Endometrial microvascular endothelial cells (primary cell): ENCODE data around the gene ASCC1. TPM values are rescaled to one million over a fixed set of nuclear protein-coding genes. Genes with fewer than 3 reads are reported as not detected.
"Not testable (repeated sequence)": the region's sequence is repeated elsewhere in the genome, so short reads cannot be mapped to it uniquely, and the experiment has no call there.

Experiments used
- in situ Hi-C: cut with HindIII; loops from 2 replicates; pipeline ENCODE4 v1.10.0; 2017; ENCODE audit warnings: low sequenced_read_pairs, low pct_unique_long_range_greater_than_20kb; ENCODE audit errors: inconsistent ontology term
- total RNA-seq: library from RNA; depleted of rRNA; stranded (reverse); fragments of >200 nt; gene quantifications from one replicate; pipeline ENCODE4 v1.2.3, GENCODE V29; 2015; ENCODE audit errors: inconsistent ontology term

ASCC1 gene
- total RNA-seq, 1 donor from 2014 or later, result 61.0 TPM

GRCh38 chr10:72177454-72177853, 38.6 kb downstream of the ASCC1 start:
- in situ Hi-C loops, result no loop called here

DNA sequence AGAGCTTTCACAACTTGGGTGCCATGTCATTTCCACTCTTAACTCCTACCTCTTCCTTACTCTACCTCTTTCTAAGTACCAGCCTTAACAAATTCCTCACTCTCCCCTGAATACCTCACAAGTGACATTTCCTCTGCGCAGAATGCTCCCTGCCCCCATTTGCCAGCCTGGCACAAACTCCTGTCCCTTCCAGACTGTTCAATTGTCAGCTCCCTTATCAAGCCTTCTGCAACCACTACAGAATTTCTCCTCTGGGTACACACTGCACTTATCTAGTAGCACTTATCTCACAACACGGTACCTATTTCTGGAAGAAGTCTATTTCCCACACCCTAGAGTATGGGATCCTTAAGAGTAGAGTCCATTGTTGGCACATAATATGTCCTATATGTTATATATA, 39.4 kb downstream of the ASCC1 start:
- in situ Hi-C loops, result no loop called here

DNA sequence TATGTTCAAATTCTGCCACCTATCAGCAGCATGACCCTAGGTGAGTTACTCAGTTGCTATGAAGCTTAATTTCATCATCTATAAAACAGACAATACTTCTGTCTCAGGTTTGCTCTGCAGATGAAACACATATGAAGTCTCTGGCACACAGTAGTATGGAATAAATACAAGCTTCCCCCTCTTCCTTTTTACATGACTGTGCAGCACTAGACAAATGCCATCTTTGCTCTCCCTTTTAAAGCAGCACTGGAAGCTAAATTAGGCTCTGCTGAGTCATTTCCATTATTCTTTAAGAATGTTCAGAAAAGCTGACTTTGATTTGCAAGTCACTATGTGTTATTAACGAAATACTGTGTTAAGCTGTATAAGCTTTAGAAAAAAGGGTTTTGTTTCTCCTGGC, 40.9 kb downstream of the ASCC1 start:
- in situ Hi-C loops, result no loop called here

GRCh38 chr10:72174297-72174662, 41.8 kb downstream of the ASCC1 start:
- in situ Hi-C loops, result no loop called here

DNA sequence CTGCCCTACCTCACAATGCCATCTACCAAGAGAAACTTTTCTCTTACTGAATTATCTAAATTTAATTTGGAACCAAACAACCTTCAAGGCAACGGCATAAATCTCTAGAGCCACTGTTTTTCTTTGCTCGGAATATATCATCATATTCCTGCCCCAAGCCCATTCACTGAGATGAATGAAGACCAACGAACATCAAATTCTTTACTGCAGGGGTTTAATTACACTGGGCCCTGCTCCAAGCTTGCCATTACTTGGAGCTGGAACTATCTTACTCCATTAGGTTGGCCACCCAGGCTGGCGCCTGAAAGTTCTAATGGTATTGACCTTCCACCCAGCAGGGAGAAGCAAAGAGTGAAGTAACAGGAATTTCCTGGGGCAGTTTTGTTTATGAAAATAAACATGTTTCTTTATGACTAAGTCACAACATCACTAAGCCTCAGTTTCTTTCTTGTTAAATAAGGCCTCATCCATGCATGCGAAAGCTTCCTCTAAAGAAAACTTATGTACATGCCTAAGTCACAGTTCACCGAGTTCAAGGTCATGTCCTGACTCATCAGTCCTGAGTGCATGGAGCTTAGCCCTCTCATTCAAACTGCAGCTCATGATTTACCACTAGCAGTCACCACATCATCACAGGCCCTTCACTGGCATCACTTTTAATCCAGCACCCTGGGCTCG, 42.3 kb downstream of the ASCC1 start:
- in situ Hi-C loops, result no loop called here

GRCh38 chr10:72173262-72173618, 42.8 kb downstream of the ASCC1 start:
- in situ Hi-C loops, result no loop called here

GRCh38 chr10:72171175-72171630, 44.9 kb downstream of the ASCC1 start:
- in situ Hi-C loops, result no loop called here

DNA sequence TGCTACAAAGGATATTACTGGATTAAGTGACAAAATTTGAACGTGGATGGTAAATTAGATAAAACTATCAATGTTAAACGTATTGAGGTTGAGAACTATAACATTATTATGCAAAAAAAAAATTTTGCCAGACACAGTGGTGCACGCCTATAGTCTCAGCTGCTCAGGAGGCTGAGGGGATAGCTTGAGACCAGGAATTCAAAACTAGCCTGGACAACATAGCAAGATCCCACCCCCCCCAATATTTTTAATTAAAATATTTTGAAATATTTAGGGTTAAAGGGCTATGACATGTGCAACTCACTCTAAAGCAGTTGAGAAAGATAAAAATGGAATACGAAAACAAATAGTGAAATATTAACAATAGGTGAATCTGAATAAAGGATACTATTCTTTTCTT, 45.3 kb downstream of the ASCC1 start:
- in situ Hi-C loops, result no loop called here

DNA sequence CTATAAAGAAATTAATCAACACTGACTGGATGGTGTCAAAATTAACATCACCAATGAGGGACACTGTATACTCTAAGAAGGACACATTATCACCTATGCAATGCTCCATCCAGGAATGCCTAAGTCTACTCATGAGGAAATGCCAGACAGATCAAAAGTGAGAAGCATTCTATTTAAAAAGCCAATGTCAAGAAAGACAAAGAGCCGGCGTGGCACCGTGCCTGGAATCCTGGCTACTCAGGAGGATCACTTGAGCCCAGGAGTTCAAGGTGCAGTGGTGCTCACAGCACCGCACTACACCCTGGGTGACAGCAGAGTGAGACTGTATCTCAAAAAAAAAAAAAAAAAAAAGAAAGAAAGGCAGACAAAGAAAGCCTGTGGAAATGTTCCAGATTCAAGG, 45.8 kb downstream of the ASCC1 start:
- in situ Hi-C loops, result no loop called here

GRCh38 chr10:72167118-72167517, 49.0 kb downstream of the ASCC1 start:
- in situ Hi-C loops, result no loop called here

- in situ Hi-C loops, result no loop called here
Observed at GRCh38 chr10:72164617-72165016, 51.5 kb downstream of the ASCC1 start.

- in situ Hi-C loops, result no loop called here
Observed at GRCh38 chr10:72162978-72163377, 53.1 kb downstream of the ASCC1 start.

DNA sequence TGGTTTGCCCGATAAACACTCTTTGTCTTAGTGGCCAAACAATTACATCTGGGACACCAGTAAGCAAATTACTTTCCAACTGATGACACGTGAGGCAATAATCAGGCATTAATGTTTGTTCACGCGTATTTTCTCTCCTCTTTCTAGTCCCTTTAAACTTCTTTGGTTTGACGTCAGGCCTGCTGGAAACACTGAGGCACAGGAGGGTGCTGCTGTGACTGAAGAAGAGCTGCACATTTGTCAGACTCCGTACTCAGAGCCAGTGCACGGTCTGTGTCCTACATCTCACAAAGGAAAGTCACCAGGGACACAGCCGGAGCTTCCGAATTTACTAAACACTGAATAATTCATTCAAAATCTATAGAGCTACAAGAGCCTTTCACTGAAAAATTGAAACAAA, 57.9 kb downstream of the ASCC1 start:
- in situ Hi-C loops, result no loop called here

DNA sequence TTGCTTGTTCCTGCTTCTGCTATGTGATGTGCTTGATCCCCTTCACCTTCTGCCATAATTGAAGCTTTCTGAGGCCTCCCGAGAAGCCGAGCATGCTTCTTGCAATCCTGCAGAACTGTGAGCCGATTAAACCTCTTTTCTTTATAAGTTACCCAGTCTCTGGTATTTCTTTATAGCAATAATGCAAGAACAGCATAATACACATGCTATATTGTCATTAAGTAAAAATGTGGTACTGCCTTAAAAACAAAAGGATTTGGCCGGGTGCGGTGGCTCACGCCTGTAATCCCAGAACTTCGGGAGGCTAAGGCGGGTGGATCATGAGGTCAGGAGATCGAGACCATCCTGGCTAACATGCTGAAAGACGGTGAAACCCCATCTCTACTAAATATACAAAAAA, 59.9 kb downstream of the ASCC1 start:
- in situ Hi-C loops, result no loop called here

DNA sequence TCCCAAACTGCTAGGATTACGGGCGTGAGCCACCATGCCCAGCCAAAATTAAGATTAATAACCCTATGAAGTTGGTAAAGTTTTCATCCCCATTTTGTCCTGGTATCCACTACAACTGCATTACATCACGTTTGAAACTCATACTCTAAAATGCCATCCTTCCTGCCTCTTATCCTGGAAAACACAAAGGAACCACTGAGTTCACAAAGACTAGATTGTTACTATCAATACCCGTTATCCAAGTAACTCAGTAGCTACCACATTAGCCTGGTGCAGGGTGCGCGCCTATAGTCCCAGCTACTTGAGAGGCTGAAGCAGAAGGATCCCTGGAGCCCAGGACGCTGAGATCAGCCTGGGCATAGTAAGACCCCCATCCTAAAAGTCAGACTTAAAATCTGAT, 63.8 kb downstream of the ASCC1 start:
- in situ Hi-C loops, result no loop called here

DNA sequence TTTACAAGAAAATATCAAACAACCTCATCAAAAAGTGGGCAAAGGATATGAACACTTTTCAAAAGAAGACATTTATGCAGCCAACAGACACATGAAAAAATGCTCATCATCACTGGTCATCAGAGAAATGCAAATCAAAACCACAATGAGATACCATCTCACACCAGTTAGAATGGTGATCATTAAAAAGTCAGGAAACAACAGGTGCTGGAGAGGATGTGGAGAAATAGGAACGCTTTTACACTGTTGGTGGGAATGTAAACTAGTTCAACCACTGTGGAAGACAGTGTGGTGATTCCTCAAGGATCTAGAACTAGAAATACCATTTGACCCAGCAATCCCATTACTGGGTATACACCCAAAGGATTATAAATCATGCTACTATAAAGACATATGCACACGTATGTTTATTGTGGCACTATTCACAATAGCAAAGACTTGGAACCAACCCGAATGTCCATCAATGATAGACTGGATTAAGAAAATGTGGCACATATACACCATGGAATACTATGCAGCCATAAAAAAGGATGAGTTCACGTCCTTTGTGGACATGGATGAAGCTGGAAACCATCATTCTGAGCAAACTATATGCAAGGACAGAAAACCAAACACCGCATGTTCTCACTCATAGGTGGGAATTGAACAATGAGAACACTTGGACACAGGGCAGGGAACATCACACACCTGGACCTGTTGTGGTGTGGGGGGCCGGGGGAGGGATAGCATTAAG, 65.2 kb downstream of the ASCC1 start:
- in situ Hi-C loops, result not testable (repeated sequence)

DNA sequence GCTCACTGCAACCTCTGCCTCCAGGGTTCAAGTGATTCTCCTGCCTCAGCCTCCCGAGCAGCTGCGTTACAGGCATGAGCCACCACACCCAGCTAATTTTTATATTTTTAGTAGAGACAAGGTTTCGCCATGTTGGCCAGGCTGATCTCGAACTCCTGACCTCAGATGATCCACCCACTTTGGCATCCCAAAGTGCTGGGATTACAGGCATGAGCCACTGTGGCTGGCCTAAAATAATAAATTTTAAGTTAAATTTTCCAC, 68.8 kb downstream of the ASCC1 start:
- in situ Hi-C loops, result not testable (repeated sequence)

DNA sequence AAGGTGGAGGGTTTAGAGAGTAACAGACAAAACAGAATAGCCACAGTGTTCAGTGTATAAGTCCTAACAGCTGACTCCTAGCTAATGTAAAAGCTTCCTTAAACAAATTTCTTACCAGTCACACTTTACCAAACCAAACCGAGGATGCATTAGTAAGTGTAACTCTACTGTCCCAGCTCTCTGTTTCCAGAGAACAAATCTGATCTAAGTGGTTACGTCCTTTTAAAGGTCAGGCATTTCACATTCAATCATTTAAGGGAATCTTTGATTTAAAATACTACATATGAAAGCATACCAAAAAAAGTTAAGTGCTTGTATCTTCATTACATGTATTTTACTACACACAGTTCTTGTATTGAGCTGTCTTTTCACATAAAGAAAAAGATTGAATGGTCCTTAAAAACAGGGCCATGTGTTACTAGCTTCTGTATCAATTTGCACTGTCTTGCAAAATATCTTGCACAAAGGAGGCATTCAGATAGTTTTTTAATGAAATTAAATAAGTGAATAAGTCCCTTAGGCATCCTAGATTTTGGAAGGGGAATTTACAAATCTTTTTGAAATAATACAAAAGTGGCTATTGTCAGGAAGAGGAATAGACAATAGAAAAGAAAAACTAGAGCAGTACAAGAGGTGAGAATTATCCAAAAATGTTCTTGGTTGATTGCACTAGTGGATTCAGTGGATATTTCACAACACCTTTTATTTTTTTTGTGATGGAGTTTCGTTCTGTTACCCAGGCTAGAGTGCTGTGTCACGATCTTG, 69.3 kb downstream of the ASCC1 start:
- in situ Hi-C loops, result no loop called here

DNA sequence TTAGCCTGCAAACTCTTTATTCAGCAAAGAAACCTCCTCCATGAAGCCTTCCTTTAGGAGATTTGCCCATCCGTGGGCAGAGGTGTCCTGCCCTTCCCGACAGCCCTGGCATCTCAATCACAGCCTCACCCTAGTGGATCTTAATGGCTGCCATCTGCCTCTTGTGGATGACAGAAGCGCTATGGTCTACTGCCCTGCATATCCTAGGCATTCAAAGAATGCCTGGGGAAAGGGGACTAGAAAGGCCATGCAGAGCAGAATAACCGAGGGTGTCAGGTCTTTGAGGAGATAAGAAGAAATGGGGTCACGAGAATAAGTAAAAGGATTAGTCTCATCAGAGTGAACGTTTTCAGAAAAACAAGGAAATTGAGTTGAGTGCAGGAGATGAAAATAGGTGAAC, 70.0 kb downstream of the ASCC1 start:
- in situ Hi-C loops, result no loop called here

DNA sequence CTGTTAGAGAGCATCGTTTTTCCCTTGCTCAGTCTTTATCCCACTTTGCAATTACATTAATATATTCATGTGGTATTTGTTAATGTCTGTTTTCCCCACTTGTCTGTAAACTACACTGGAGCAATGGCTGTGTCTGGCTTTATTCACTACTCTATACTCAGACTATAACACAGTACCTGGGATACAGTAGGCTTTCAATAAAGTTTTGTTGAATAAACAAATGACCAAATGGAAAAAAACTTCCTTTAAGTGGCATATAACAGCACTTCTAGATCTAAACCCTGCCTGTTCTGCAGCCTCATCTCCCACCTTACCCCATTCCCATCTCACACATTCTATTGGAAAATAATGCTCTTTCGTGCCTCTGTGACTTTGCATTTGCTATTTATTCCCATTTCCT, 70.4 kb downstream of the ASCC1 start:
- in situ Hi-C loops, result no loop called here
